NCI-H2171 treated with DMSO at 0.1 percent for 48 hours (cell line): ENCODE data around the gene MGAT4A.
A peak's percentile ranks its signal among the peaks of the same experiment; 100 is the strongest.

Experiments
- DNase-seq: peaks from one replicate; lab custom pipeline; 2025; lab: John Stamatoyannopoulos, UW

Gene MGAT4A

DNA sequence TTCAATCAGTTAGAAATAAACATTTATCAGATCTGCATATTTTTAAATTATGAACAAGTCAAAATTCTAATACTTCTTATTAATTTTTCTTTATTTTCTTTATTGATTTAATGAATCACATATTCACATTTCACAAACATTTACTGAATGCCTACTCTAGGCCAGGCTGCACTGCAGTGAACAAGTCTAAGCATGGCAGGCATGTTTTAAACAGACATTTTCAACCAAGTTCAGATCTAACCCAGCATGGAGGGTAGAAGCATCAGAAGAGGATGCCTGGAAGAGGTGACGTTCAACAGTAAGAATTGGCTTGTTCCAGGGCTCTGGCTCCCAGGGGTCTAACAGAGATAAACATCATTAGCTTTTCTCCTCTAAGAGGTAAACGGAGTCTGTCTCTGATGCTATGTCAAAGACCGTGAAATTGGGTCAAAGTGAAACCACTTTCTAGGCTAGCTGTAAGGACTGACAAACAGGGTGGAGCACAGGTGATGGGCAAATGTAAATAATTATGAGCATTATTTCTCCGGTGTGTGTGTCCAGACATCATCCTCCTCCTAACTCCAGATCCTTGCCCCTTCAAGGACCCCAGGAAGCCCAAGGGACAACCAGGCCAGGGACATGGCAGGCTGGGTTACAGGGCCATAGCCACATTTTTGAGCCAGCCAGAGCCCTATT is 72.0 kb downstream of the MGAT4A start:
- no peak for DNase-seq

DNA sequence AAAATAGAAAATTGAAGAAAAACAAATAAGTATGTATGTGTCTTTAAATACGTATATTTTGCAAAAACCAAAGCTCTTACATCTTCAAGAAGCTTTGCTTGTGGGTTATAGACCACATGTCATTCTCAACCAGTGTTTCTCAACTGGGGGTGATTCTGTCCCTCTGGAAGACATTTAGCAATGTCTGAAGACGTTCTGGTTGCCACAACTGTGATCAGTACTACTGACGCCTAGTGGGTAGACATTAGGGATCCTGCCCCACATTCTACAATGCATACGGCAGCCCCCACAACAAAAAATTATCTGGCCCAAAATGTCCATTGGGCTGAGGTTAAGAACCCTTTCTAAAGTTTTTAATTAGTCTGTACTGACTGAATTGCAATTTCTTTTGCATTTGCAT is 74.1 kb downstream of the MGAT4A start:
- no peak for DNase-seq

DNA sequence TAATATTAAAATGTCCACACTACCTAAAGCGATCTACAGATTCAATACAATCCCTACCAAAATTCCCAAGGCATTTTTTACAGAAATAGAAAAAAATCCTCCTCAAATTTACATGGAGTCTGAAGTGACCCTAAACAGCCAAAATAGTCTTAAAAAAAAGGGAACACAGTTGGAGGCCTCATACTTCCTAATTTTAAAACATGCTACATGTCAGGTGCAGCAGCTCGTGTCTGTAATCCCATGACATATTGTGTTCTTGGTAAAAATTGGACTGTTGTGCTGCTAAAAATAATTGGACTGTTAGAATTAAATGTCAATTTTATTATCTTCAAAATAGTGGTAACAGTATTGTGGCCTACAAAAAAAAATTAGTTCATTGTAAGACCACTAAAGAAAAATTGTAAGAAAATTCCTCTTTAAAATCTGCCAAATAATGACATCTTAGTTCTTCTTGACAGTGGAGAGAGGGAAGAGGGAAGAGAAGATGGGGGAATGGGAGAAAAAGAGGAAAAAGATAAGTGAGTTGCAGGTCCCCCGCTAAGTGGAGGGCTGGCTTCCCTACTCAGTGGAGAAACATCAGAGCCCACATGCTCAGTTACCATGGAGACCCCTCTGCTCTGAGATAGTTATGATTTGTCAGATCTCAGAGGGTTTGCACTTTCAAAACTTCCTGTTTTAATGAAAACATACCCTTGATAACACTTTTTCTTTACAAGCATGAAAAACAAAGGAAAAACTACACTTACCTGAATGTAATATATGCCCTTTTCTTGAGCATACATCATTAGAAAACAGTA is 76.0 kb downstream of the MGAT4A start:
- no peak for DNase-seq

DNA sequence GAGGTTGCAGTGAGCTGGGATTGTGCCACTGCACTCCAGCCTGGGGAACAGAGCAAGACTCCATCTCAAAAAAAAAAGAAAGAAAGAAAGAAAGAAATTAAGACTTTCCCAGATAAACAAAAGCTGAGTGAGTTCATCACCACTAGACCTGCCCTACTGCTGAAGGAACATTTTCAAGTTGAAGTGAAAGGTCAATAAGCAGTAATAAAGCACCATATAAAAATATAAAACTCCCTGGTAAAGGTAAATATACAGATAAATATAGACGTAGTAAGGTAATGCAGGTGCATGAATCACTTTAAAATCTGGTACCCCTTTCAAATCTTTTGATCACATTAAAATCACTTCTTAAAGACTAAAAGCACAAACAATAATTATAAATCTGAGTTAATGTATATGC is 79.9 kb downstream of the MGAT4A start:
- no peak for DNase-seq

DNA sequence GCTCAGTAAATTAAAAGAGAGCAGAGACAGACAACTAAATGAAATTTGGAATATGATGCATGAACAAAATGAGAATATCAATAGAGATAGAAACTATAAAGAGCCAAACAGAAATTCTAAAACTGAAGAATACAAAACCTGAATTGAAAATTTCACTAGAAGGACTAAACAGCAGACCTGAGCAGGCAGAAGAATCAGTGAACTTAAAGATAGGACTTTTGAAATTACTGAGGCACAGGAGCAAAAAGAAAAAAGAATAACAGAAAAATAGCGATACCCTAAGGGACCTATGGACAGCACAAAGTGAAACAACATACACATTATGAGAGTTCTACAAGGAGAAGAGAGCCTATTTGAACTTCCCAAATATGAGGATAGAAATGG is 80.9 kb downstream of the MGAT4A start:
- no peak for DNase-seq

DNA sequence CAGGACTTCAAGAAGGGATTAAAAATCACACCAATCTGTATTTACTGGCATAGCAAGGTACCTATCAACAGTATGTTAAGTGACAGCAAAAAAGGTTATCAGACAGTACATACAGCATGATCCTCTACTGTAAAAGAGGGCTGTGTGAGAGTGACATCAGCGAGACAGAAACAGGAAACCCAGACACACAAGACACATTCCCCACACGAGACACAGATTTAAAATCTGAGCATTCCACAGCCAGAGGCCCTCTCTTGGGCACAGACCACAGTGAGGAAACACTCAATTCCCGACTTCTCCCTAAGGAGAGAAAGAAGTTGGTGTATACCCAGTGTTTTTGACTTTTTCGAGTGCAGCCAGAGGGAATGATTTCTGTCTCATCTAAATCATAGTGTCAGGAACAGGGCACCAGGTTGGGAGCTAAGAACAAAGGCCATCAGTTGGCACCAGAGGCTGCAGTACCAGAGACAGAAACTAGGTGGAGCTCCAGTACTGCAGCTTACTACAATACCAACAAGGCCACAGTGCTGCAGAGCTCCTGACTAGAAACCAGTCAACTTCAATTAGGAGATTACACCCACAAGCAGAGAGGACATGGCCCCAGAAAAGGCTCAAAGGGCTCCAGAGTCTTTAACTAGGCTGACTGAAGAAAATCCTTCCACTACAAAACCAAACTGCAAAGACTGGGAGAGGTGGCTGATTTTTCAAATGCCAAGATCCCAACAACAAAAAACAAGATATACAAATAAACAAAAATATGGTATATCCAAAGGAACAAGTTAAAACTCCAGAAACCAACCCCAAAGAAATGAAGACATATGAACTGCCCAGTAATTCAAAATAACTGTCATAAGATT is 81.6 kb downstream of the MGAT4A start:
- peak; percentile 93 for DNase-seq

DNA sequence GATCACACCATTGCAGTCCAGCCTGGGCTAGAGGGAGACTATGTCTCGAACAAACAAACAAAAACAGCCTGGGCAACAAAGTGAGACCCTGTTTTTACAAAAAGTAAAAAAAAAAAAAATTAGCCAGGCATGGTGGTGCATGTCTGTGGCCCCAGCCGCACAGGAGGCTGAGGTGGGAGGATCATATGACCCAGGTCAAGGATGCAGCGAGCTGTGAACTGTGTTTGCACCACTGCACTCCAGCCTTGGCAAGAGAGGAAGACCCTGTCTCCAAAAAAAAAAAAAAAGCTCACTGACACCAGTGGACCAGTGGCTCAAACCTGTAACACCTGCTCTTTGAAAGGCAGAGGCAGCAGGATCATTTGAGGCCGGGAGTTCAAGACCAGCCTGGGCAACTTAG is 82.5 kb downstream of the MGAT4A start:
- DNase-seq, result no peak

DNA sequence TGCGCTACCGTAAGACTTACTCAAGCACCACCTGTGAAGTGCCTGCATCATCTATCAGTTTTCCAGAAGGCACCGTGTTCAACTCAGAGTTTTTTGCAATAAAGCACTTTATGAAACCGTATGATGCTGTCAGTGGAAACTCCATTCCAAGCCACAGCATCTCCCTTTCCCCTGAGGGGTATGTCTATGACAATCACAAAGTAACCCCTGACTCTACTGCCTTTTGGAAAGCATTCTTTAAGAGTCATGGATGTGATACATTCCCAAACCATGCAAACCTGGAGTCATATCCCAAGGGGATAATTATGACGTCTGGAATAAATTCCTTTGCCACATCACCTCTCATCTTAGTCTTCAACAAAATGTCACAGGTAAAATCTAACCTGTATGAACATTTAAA is 83.3 kb downstream of the MGAT4A start:
- DNase-seq, result no peak

DNA sequence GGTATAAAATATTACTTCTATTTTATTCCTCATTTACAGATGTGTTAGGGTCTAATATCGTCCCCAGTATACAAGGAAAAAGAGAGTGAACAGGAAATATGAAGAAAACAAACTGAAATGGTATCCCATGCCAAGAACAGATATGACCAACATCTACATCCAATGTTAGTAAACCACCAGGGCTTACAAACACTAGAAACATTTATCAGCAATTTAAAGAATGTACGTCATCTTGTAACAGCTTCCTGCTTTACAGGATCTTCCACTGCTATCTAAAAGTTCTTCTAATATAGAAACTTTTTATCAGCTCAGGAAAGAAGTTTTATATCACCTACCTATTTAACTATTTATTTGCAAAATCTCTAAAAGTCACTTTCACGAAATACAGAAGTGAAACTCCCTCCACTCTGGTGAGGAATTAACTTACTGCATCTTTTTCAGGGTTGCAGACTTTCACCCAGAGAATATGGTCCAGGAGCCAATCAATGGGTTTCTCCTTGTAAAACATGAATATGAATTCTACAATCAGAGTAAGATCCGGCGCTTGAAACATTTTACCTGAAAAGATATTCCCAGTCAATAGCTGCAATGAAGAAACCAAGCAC is 87.3 kb downstream of the MGAT4A start:
- DNase-seq, result no peak

DNA sequence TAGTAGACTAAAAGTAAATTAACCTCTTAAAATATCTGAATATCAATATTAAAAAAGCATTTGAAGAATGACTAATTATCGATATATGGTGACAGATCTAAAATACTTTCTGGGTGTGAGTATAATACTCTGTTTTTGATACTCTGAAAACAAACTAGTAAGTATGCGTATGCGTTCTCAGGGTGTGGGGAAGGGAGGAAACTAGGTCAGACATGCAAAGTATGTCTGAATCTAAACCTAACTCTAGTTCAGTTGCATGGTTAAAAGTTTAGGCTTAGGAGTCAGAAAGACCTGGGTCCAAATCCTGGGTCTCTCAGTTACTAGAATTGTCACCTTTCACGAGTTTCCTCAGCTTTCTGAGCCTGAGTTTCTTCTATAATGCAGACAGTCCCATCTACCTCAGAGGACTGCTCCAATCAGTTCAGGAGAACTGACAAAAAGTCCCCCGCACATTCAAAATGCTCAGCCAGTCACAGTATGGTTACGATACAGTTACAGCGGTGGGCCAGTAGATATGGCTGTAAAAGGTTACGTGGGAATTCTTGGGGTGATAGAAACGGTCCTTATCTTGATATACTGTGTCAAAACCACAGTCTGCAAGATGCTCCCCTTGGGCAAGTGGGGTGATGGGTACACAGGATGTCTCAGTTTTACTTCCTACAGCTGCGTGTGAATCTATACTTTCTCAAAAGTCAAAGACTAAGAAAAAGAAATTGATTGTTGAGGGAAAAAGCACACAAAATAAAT is 93.4 kb downstream of the MGAT4A start:
- DNase-seq, result no peak

DNA sequence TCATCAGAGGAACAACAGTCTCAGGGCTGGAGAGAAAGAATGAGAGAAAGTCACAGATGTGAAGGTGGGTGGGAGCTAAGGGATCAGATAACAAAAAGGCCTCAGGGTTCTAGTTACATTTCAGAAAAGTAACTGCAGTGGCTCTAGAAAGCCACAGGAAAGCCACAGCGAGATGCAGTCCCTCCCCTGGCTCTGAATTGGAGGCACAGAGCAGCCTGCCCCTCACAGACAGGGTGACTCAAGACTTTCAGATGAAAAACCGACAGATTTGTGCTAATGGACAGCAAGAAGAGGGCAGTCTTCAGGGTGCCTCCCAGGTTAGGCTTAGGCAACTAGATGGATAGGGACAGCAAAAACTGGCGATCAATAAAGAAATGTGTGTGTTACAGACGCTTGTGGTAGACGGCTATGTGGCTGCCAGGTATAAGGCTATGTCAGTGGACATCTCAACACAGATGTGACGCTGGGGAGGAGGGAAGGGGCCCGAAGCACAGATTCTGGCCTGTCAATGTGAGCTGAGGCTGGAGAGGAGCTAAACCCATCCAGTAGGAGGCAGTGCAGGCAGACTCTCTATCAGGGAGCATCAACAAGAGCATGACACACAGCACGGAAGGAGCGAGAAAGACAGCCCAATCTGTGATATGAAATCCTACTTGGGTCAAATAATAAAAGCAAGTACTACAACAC is 96.4 kb downstream of the MGAT4A start:
- peak; percentile 56 for DNase-seq

DNA sequence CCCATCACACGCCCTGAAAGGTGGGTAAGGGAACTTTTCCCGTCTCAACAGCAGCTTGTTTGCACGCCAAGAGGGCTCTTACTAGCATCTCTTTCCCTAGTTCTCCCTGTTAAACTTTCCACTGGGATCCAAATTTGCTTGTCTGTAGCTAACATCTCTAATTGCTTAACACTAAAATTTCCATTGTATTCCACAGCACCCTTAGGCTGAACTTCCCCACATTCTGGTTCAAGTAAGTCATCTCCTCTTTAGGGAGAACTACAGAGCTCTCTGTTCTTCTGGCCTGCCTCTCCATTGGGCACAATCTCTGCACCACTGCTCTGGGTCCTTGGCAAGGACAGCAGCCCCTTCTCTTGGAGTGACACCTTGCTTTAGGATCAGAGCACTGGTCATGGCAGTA is 98.6 kb downstream of the MGAT4A start:
- DNase-seq, result no peak

DNA sequence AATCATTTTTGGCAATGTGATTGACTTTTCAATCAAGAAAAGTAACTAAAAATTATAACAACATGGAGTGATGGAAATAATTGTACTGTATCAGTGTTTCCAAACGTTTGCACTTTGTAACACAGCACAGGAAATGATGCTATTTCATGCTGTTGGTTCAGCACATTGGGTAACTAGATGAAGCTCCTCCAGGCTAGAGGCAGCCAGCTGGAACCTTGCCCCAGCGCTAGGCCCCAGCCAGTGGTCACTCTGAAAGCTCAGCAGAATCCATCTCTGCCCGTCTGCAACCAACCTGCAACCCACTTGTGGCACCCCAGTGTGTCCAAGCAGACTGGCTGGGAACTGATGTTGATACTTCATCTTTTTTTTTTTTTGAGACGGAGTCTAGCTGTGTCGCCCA is 107.3 kb downstream of the MGAT4A start:
- no peak for DNase-seq

DNA sequence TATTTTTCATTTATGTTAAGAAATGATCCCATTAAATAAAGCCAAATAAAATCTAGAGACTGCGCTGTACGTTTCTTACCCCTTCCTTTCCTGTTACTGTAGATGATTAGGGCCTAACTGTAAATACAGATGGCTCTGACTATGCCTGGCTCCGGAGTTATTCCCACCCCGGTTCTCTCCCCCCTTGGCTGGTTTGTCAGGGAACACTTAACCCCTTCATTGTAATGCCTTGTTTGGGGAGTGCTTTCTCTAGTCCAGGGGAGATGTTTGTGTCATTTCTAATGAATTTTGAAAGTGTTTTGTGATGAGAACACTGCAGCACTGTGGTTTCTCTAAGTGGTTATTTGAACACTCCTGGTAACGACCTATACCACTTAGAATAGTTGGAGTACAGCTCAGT is 113.8 kb downstream of the MGAT4A start:
- DNase-seq, result no peak

DNA sequence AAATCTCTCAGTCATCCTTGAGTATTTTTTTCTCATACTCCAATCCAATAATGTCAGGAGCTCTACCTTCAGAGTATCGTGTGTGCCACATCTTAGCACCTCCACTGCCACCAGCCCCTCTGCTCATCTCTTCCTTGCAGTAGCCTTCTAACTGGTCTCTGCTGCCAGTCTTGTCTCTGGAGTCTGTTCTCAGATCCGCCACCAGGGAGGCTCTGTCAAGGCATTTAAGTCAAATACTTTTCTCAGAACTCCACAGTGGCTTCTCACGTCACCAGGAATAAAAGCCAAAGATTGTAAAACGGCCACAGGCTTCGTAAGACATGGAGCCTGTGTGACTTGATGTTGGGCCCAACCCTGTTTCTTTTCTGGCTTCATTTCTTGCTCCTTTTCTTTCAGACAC is 115.5 kb downstream of the MGAT4A start:
- DNase-seq, result no peak

DNA sequence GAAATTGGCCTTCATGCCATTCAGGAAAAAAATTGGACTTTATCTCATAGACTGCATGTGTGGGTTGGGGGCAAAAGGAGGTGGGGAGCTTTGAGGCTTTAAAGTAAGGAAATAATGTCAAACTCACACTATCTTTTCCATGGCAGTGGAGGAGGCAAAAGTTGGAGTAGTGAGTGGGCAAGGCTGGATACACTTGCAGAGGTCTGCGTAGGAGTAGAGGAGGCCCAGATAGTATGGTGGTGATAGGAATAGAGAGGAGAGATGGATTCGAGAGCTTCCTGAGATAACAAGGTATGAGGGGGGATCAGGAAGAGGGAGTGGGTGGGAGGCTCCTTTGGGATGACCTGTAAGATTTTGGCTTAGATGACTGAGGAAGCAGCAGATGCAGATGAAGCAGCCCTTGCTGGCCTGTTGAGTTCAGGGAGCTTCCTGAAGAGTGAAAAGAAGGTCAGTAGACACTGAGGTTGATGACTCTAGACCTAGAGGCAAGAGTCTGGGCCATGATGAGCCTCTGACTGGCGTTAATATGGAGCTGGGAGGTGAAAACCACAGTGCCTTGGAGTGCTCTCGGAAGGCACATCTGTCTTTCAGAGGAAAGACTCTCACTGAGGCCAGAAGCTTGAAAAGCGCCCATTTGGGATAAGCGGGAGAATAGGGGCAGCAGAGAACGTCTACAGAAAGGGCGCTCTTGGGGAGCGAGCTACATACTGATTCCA is 116.8 kb downstream of the MGAT4A start:
- no peak for DNase-seq

DNA sequence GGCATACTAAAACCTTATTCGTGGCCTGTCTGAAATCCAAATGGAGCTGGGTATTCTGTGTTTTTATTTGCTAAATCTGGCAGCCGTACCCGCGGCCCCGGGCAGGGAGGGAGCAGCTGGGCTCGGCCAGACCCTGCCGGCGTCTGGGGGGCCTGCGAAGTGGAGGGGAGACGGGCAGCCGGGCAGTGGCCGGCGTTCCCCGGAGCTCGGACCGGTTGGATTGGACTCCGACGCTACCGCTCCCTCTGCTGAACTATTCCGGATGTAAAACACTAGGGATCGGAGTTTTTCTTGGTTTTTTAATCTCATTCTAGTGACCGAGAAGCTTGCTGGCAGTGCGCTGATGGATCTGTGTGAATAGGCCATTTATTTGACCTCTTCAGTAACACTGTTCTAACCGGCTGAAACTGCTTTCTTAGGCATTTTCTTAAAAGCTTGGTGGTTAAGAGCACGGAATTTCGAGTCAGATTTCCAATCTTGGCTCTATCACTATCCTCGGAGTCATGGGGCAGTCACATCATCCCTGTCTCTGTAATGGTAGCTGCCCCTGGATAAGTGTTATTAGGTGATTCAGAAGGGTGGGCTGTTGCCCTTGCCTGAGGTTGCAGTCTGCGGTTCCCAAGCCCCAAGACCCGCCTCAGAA is 121.8 kb downstream of the MGAT4A start:
- DNase-seq, result no peak

DNA sequence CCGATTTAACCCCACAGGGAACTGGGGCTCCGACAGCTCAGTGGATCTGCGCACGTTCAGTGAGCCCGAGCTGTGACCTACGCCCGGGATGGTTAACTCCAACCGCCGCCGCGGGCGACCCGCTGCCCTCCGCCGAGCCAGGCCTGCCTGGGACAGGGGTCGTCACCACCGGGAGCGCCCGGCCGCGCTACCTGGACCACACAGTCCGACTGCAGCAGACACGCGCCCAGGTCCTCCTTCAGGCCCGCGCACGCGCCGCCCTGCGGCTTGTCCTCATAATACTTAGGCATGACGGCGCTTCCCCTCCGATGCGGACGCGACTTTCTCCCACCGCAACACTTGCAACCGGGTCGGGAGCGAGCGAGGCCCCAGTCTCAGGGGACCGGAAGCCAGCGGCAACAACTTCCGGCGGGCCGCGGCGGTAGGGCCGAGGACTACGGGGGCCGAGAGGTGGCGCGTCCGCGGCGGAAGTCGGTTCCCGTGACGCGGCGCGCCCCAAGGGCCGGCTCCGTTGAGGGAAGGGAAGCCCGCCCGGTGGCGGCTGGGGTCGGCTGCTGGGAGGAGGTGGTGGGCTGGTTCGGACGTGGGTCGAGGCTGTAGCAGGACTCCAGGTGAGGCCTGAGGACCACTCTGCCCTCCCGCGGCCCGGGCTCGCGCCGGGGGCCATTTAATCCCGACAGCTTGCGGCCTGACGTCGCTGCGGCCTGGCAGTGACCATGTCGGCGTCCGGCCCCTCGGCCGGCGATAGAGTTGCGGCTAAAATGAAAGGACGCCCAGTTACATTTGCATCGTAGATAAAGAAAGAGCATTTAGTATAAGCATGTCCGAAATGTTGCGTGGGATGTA is 122.6 kb downstream of the MGAT4A start, which contains the start of the genes COA5 and UNC50:
TSS of gene COA5 (minus strand) at position 397 of the 846 bp plus-strand sequence. CDS start at position 290, 107 bp downstream.
TSS of gene UNC50 (plus strand) at position 474 of the 846 bp plus-strand sequence. CDS start 1,171 bp downstream, outside the sequence.
- DNase-seq, result peak; percentile 90

DNA sequence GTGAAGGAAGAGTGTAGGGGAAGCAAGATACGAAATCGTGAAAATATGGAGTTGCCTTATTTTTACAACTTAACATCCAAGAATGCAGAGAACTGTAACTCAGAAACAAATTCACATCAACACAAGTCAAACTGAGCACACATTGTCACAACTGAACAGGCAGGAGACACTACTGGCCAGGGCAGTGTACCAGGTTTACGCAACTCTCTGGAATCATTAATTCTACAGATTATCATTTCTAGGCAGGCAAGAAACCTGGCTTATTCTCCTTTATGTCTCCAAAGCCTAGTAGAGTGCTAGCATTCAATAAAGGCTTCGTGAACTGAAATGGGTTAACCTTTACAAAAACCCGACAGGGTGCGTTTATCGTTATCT is 123.2 kb downstream of the MGAT4A start:
- no peak for DNase-seq
